ENCODE results near the gene C11orf24. TPM values are rescaled to one million over a fixed set of nuclear protein-coding genes. Genes with fewer than 3 reads are reported as not detected.

Gene C11orf24
- total and polyA plus RNA-seq, 2 donors (not counting 1 experiment from before 2014, with no cell fraction given), result 88.6 to 94.2 TPM

GRCh38 chr11:68269414-68270081 is 2.2 kb downstream of the C11orf24 start:
- H4K20me1 ChIP-seq (ENCODE audit: control insufficient read depth, insufficient read depth, low read length, poor library complexity, severe bottlenecking), result peaks cover 44% of the 10 kb centered on the region
- H3K9me3 ChIP-seq (ENCODE audit: control extremely low read depth in 1 of 3, control insufficient read depth in 2 of 3, insufficient read depth in 1 of 3, low read length in 2 of 3), result peaks cover 0 to 28% (median 10%) of the 10 kb centered on the region in 3 donors
- peak overlapping the region; percentile 99 for H3K4me2 ChIP-seq (replicated peaks; ENCODE audit: low read depth, low read length, poor library complexity, severe bottlenecking)
- peaks cover 0 to 41% of the 10 kb centered on the region in 2 experiments for H3K36me3 ChIP-seq (replicated peaks in 1 of 2; ENCODE audit: control extremely low read depth in 1 of 2, control insufficient read depth in 1 of 2, extremely low read depth in 1 of 2, insufficient read depth in 2 of 2, low read length in 1 of 2)
- intact Hi-C loops (cut with micrococcal nuclease), result loop anchor here (5.0 kb wide), 2 partner anchors 237 to 262 kb away; partner anchors contain the start of gene NDUFS8
- no peak overlapping the region for H2AFZ ChIP-seq (ENCODE audit: insufficient read depth, low read depth, low read length, poor library complexity, severe bottlenecking)
- peaks cover 70% of the 10 kb centered on the region for H3K79me2 ChIP-seq (ENCODE audit: control insufficient read depth, insufficient read depth, low read length)
- TF ChIP-seq CTCF (IDR thresholded peaks at IDR 0.05) (no peak), EZH2 (IDR thresholded peaks at IDR 0.05; ENCODE audit: borderline replicate concordance, insufficient read depth, low read depth, low read length, poor library complexity, severe bottlenecking) (no peak)
- DNase-seq (no peak), ATAC-seq (ENCODE audit: low read depth) (no peak)
- no peak overlapping the region for H3K27ac ChIP-seq (ENCODE audit: low read length in 2 of 2)
- ChIA-PET POLR2A (interaction anchor here (1.5 kb wide), 1 partner anchor 10 kb away, joined by 7 read pairs; no protein-coding TSS in a partner anchor), CTCF (interaction anchor here (1.3 to 10.9 kb wide), 4 partner anchors 10 to 114 kb away, joined by 6 to 275 read pairs (median 74); no protein-coding TSS in a partner anchor)
- WGBS (ENCODE audit: insufficient coverage), result 95% methylated on average over 7 of the region's 10 CpGs
- no peaks in the 10 kb centered on the region for H3K9me3 Mint-ChIP-seq (ENCODE audit: insufficient read depth)
- H3K9ac ChIP-seq (ENCODE audit: low read length), result peak overlapping the region; percentile 99
- peaks cover 85% of the 10 kb centered on the region for H3K4me1 Mint-ChIP-seq
- H3K4me3 Mint-ChIP-seq, result peak overlapping the region; percentile 91
- H3K27me3 ChIP-seq (replicated peaks in 1 of 4; ENCODE audit: control extremely low read depth in 1 of 4, control insufficient read depth in 3 of 4, insufficient read depth in 4 of 4, low read length in 3 of 4), result no peaks in the 10 kb centered on the region
- no peaks in the 10 kb centered on the region for H3K27me3 Mint-ChIP-seq
- H3K4me1 ChIP-seq (ENCODE audit: control insufficient read depth in 2 of 2, insufficient read depth in 2 of 2, low read length in 2 of 2), result peaks cover 80 to 90% of the 10 kb centered on the region in 2 donors
- no peak overlapping the region for H3K4me3 ChIP-seq (ENCODE audit: control extremely low read depth in 1 of 5, extremely low read depth in 1 of 5, insufficient read depth in 1 of 5, low read depth in 2 of 5, low read length in 4 of 5)
- H3K27ac Mint-ChIP-seq, result peak overlapping the region; percentile 78

GRCh38 chr11:68267881-68268240 is 3.9 kb downstream of the C11orf24 start:
- Mint-ChIP-seq H3K4me1 (peaks cover 81% of the 10 kb centered on the region), H3K27me3 (no peaks in the 10 kb centered on the region), H3K4me3 (no peak overlapping the region), H3K9me3 (ENCODE audit: insufficient read depth) (no peaks in the 10 kb centered on the region), H3K27ac (peak overlapping the region; percentile 93)
- ChIA-PET POLR2A (no interaction called here), CTCF (interaction anchor here (0.6 to 10.9 kb wide), 4 partner anchors 11 to 51 kb away, joined by 3 to 275 read pairs (median 28); no protein-coding TSS in a partner anchor)
- Histone ChIP-seq H3K4me3 (ENCODE audit: control extremely low read depth in 1 of 5, extremely low read depth in 1 of 5, insufficient read depth in 1 of 5, low read depth in 2 of 5, low read length in 4 of 5) (no peak overlapping the region), H4K20me1 (ENCODE audit: control insufficient read depth, insufficient read depth, low read length, poor library complexity, severe bottlenecking) (peaks cover 60% of the 10 kb centered on the region), H3K9ac (ENCODE audit: low read length) (no peak overlapping the region), H3K4me2 (replicated peaks; ENCODE audit: low read depth, low read length, poor library complexity, severe bottlenecking) (peak overlapping the region; percentile 75), H3K9me3 (ENCODE audit: control extremely low read depth in 1 of 3, control insufficient read depth in 2 of 3, insufficient read depth in 1 of 3, low read length in 2 of 3) (peaks cover 0 to 12% (median 0%) of the 10 kb centered on the region in 3 donors), H2AFZ (ENCODE audit: insufficient read depth, low read depth, low read length, poor library complexity, severe bottlenecking) (no peak overlapping the region), H3K36me3 (replicated peaks in 1 of 2; ENCODE audit: control extremely low read depth in 1 of 2, control insufficient read depth in 1 of 2, extremely low read depth in 1 of 2, insufficient read depth in 2 of 2, low read length in 1 of 2) (peaks cover 0 to 55% of the 10 kb centered on the region in 2 experiments), H3K4me1 (ENCODE audit: control insufficient read depth in 2 of 2, insufficient read depth in 2 of 2, low read length in 2 of 2) (peaks cover 68 to 77% of the 10 kb centered on the region in 2 donors), H3K27me3 (replicated peaks in 1 of 4; ENCODE audit: control extremely low read depth in 1 of 4, control insufficient read depth in 3 of 4, insufficient read depth in 4 of 4, low read length in 3 of 4) (no peaks in the 10 kb centered on the region), H3K79me2 (ENCODE audit: control insufficient read depth, insufficient read depth, low read length) (peaks cover 77% of the 10 kb centered on the region), H3K27ac (ENCODE audit: low read length in 2 of 2) (peak overlapping the region; percentile 64 to 83)
- no peak for DNase-seq
- WGBS (ENCODE audit: insufficient coverage), result 93% methylated on average over 5 of the region's 6 CpGs
- TF ChIP-seq CTCF (IDR thresholded peaks at IDR 0.05), result no peak
- TF ChIP-seq EZH2 (IDR thresholded peaks at IDR 0.05; ENCODE audit: borderline replicate concordance, insufficient read depth, low read depth, low read length, poor library complexity, severe bottlenecking), result no peak
- ATAC-seq (ENCODE audit: low read depth), result no peak
- intact Hi-C loops (cut with micrococcal nuclease), result no loop called here
